Natural killer cell (primary cell): Measurements from ENCODE around the gene DTX4. TPM values are rescaled to one million over a fixed set of nuclear protein-coding genes. Genes with fewer than 3 reads are reported as not detected.

Experiments used
- ATAC-seq, 3 donors: fragments of 150-1000 bp in 2 of 3; fragments of 200-7000 bp in 1 of 3; cut with Tn5 transposase; 1 replicate in 1 of 3; 2 replicates in 2 of 3; pipeline ENCODE4 v1.10.0; 2021; ENCODE audit warnings: mild to moderate bottlenecking in 2 of 3, moderate library complexity in 2 of 3
- DNase-seq, 2 donors: peaks; one replicate each; pipeline versions ENCODE4 v3.0.0 to v3.0.0-alpha.2; 2013 to 2021; ENCODE audit warnings: mixed read lengths in 1 of 2
- H3K27ac ChIP-seq: one replicate; pipeline ENCODE4 v1.5.1; 2013; ENCODE audit warnings: mild to moderate bottlenecking, low read length
- H3K27me3 ChIP-seq: one replicate; pipeline ENCODE4 v1.6.1; 2013; ENCODE audit warnings: low read length; ENCODE audit not compliant: control insufficient read depth, insufficient read depth
- H3K36me3 ChIP-seq: one replicate; pipeline ENCODE4 v1.6.1; 2013; ENCODE audit warnings: low read length; ENCODE audit not compliant: control insufficient read depth, insufficient read depth
- H3K4me1 ChIP-seq: one replicate; pipeline ENCODE4 v1.6.1; 2013; ENCODE audit warnings: low read length; ENCODE audit not compliant: control insufficient read depth, insufficient read depth
- H3K4me3 ChIP-seq: one replicate; pipeline ENCODE4 v1.5.1; 2013; ENCODE audit warnings: low read length
- H3K9me3 ChIP-seq: one replicate; pipeline ENCODE4 v1.6.1; 2013; ENCODE audit warnings: low read length; ENCODE audit not compliant: control insufficient read depth, insufficient read depth
- H3K27ac Mint-ChIP-seq, 2 donors: one replicate each; pipeline ENCODE4 v1.8.0; 2022; ENCODE audit warnings: mild to moderate bottlenecking in 2 of 2, mixed read lengths in 2 of 2, moderate library complexity in 1 of 2
- H3K27me3 Mint-ChIP-seq, 2 donors: one replicate each; pipeline ENCODE4 v1.8.0; 2022; ENCODE audit warnings: low read depth in 2 of 2, mixed read lengths in 2 of 2
- H3K36me3 Mint-ChIP-seq: one replicate; pipeline ENCODE4 v1.8.0; 2022; ENCODE audit warnings: mixed read lengths
- H3K4me1 Mint-ChIP-seq, 2 donors: one replicate each; pipeline ENCODE4 v1.8.0; 2022; ENCODE audit warnings: mixed read lengths in 2 of 2
- H3K4me3 Mint-ChIP-seq: one replicate; pipeline ENCODE4 v1.8.0; 2022; ENCODE audit warnings: mild to moderate bottlenecking, moderate library complexity, mixed read lengths
- H3K9me3 Mint-ChIP-seq, 2 donors: one replicate each; pipeline ENCODE4 v1.8.0; 2022; ENCODE audit warnings: mixed read lengths in 2 of 2
- WGBS: methylation state at CpG from one replicate; pipeline ENCODE4 v1.1.7; 2013; ENCODE audit warnings: missing lambda C conversion rate; ENCODE audit not compliant: insufficient coverage; 5-methylcytosine and 5-hydroxymethylcytosine counted together
- intact Hi-C: fragments of 100-400 bp; cut with micrococcal nuclease; formaldehyde crosslinking; loops from one replicate; pipeline ENCODE4 v1.14.2; 2022
- total RNA-seq, 4 donors: library from RNA; stranded (reverse); fragments of 120-200 nt in 1 of 4; gene quantifications; one replicate each; pipeline versions ENCODE4 v1.2.3 to v1.2.4, GENCODE V29; 2013 to 2022
- TF ChIP-seq, protein P1 (sequence below): fragments of 200-600 bp; IDR thresholded peaks from one replicate; pipeline ENCODE4 v1.8.0; 2022; ENCODE audit warnings: antibody characterized with exemption

DTX4 gene
- total RNA-seq, 3 donors from 2014 or later (not counting 1 experiment from before 2014, with no cell fraction given): 0.21 to 0.90 (median 0.59) TPM

DNA sequence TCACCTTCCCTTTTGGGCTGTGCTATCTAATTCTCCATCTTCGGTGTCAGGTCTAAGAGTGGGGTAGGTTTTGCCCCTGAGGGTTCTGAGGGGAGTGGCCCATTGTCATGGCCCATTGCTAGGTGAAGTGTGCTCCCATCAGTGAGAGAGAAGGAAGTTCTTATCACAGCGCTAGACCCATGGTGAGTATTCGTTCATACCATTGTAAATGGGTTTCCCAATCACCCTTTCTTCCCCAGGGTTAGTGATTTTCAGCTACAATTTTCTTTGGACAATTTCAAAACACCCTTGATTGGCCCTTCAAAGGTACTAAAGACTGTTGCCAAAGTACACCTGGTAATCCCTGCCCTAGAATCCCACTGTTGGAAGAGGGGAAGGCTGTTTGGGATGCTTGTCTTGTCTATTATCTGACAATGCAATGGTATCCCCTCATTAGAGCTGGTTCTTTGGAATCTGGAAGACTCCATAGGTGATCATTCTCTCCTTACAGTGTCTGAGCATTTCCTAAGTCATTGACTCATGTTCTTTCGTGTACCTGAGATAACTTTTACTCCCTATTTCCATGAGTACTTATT lies 20.6 kb downstream of the DTX4 start:
- Histone ChIP-seq H3K4me3 (no peak overlapping the region), H3K27me3 (no peaks in the 10 kb centered on the region), H3K4me1 (no peaks in the 10 kb centered on the region), H3K27ac (no peak overlapping the region), H3K36me3 (no peaks in the 10 kb centered on the region), H3K9me3 (no peaks in the 10 kb centered on the region)
- Mint-ChIP-seq H3K27me3 (peaks cover 0 to 16% of the 10 kb centered on the region in 2 donors), H3K9me3 (no peaks in the 10 kb centered on the region), H3K4me3 (no peak overlapping the region), H3K27ac (no peak overlapping the region), H3K36me3 (no peaks in the 10 kb centered on the region), H3K4me1 (no peaks in the 10 kb centered on the region)
- TF ChIP-seq, protein P1, sequence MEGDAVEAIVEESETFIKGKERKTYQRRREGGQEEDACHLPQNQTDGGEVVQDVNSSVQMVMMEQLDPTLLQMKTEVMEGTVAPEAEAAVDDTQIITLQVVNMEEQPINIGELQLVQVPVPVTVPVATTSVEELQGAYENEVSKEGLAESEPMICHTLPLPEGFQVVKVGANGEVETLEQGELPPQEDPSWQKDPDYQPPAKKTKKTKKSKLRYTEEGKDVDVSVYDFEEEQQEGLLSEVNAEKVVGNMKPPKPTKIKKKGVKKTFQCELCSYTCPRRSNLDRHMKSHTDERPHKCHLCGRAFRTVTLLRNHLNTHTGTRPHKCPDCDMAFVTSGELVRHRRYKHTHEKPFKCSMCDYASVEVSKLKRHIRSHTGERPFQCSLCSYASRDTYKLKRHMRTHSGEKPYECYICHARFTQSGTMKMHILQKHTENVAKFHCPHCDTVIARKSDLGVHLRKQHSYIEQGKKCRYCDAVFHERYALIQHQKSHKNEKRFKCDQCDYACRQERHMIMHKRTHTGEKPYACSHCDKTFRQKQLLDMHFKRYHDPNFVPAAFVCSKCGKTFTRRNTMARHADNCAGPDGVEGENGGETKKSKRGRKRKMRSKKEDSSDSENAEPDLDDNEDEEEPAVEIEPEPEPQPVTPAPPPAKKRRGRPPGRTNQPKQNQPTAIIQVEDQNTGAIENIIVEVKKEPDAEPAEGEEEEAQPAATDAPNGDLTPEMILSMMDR: no peak
- ATAC-seq (no peak), DNase-seq (no peak)
- 93% methylated on average over 4 of the region's 4 CpGs for WGBS
- intact Hi-C loops: no loop called here

DNA sequence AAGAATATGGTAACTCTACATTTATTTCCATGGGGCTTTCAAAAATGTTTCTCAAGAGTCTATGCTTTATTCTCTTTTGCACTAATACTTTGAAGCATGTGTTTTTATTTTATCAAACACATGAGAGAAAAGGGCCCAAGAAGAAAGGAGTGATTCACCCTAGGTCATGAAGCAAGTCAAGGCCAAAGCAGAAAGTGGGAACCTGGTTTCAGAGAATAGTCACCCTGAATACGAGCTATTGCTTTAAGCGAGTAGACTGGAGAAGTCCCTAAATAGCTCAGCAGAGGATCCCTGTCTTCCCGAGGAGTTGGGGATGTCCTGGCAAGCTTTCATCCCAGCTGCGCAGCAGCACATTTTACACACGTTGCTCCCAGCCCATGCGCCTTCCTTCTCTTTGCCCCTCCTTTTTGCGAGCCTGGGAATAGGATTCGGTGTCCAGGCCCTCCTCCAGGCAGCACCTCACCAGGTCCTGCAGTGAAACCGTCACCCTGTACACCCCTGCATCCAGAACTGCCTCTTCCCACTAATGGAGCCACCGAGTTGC lies 21.7 kb downstream of the DTX4 start:
- no peak overlapping the region for H3K27ac Mint-ChIP-seq
- Histone ChIP-seq H3K4me3 (no peak overlapping the region), H3K27ac (no peak overlapping the region), H3K27me3 (no peaks in the 10 kb centered on the region), H3K36me3 (no peaks in the 10 kb centered on the region), H3K9me3 (no peaks in the 10 kb centered on the region), H3K4me1 (no peaks in the 10 kb centered on the region)
- peaks cover 0 to 18% of the 10 kb centered on the region in 2 donors for H3K27me3 Mint-ChIP-seq
- H3K4me1 Mint-ChIP-seq: no peaks in the 10 kb centered on the region
- WGBS: 92% methylated on average over 10 of the region's 10 CpGs
- no peak overlapping the region for H3K4me3 Mint-ChIP-seq
- H3K36me3 Mint-ChIP-seq: no peaks in the 10 kb centered on the region
- DNase-seq (no peak), ATAC-seq (no peak)
- intact Hi-C loops: no loop called here
- H3K9me3 Mint-ChIP-seq: no peaks in the 10 kb centered on the region
- TF ChIP-seq, protein P1: no peak

- Mint-ChIP-seq H3K4me1 (no peaks in the 10 kb centered on the region), H3K27ac (no peak overlapping the region), H3K36me3 (no peaks in the 10 kb centered on the region), H3K9me3 (no peaks in the 10 kb centered on the region), H3K27me3 (peaks cover 0 to 18% of the 10 kb centered on the region in 2 donors), H3K4me3 (no peak overlapping the region)
- Histone ChIP-seq H3K27ac (no peak overlapping the region), H3K4me1 (no peaks in the 10 kb centered on the region), H3K4me3 (no peak overlapping the region), H3K36me3 (no peaks in the 10 kb centered on the region), H3K9me3 (no peaks in the 10 kb centered on the region), H3K27me3 (no peaks in the 10 kb centered on the region)
- no peak for ATAC-seq
- WGBS: 79% methylated on average over 3 of the region's 4 CpGs
- TF ChIP-seq, protein P1: no peak
- DNase-seq: no peak
- intact Hi-C loops: no loop called here
Observed at GRCh38 chr11:59195586-59195985, 23.7 kb downstream of the DTX4 start.

DNA sequence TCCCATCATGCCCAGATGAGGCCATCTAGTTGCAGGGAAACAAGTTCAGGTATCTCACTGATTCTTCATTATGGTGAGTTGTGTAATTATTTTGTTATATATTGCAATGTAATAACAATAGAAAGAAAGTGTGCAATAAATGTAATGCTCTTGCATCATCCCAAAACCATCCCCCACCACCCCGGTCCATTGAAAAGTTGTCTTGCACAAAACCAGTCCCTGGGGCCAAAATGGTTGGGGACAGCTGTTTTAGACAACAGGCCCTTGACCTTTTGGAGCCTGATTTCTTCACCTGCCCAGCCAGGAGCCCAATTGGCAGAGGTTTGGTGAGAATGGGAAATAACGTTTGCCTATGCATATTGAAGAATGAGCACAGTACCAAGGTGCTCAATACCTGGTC lies 24.8 kb downstream of the DTX4 start:
- 97% methylated on average over 2 of the region's 2 CpGs for WGBS
- TF ChIP-seq, protein P1: no peak
- H3K27ac Mint-ChIP-seq: no peak overlapping the region
- no peaks in the 10 kb centered on the region for H3K36me3 Mint-ChIP-seq
- no peaks in the 10 kb centered on the region for H3K9me3 Mint-ChIP-seq
- H3K9me3 ChIP-seq: no peaks in the 10 kb centered on the region
- H3K27me3 Mint-ChIP-seq: peaks cover 0 to 15% of the 10 kb centered on the region in 2 donors
- ATAC-seq: no peak
- H3K4me3 Mint-ChIP-seq: no peak overlapping the region
- H3K4me1 Mint-ChIP-seq: no peaks in the 10 kb centered on the region
- no peaks in the 10 kb centered on the region for H3K4me1 ChIP-seq
- H3K27ac ChIP-seq: no peak overlapping the region
- H3K27me3 ChIP-seq: no peaks in the 10 kb centered on the region
- no peak for DNase-seq
- no peaks in the 10 kb centered on the region for H3K36me3 ChIP-seq
- intact Hi-C loops: no loop called here
- no peak overlapping the region for H3K4me3 ChIP-seq
